Measurements from ENCODE around the gene LMX1A.

Gene LMX1A

DNA sequence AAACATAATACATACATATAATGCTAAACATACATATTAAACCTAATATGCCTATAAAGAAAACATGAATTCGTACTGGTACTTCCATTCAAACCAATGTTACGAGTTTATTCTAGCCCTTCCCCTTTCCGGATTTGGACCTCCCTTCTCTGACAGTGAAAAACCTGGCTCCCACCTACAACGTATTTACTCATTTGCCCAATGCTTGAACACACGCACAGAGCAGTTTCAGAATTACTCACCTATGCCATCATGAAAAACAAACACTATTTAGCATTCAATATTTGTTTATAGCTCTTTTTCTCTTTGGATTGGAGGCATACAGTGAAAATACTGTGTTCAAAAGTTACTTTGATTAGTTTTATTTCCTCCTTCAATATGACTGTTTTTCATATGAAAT, 204.4 kb downstream of the LMX1A start:
- DNase-seq, result no peak
